OCI-LY7 (cell line): ENCODE results near the gene KNSTRN. TPM values are rescaled to one million over a fixed set of nuclear protein-coding genes. Genes with fewer than 3 reads are reported as not detected.

ENCODE experiments used
- BruUV-seq: library from RNA; stranded (reverse); fragments of 400-500 nt; replicated peaks from 2 replicates; lab custom pipeline; 2021; lab: Mats Ljungman, UMichigan
- CTCF ChIA-PET: fragments of 300-600 bp; sonication (Branson Sonifier 250); formaldehyde crosslinking; loops from one replicate; lab custom pipeline; 2022; ENCODE audit warnings: antibody characterized with exemption; ENCODE audit not compliant: unreplicated experiment; lab: Charles Lee
- POLR2A ChIA-PET: fragments of 300-600 bp; sonication (Branson Sonifier 250); formaldehyde crosslinking; loops from one replicate; lab custom pipeline; 2022; ENCODE audit warnings: antibody characterized with exemption; lab: Charles Lee
- DNase-seq: peaks from one replicate; pipeline ENCODE4 v3.0.0-alpha.2; 2015; ENCODE audit warnings: low spot score
- H2AFZ ChIP-seq: fragments of 200-600 bp; sonication (generic), shearing (Covaris generic); 2 replicates; pipeline ENCODE4 v1.6.1; 2014; ENCODE audit warnings: mild to moderate bottlenecking, antibody characterized with exemption, low read length, moderate library complexity
- H3K27ac ChIP-seq: fragments of 200-600 bp; sonication (generic); 2 replicates; pipeline ENCODE4 v1.5.1; 2014; ENCODE audit warnings: mixed run types, low read depth, mild to moderate bottlenecking, moderate library complexity, low read length, inconsistent platforms; ENCODE audit not compliant: poor library complexity, severe bottlenecking
- H3K36me3 ChIP-seq: fragments of 200-600 bp; sonication (generic); 2 replicates; pipeline ENCODE4 v1.6.1; 2014; ENCODE audit warnings: mild to moderate bottlenecking, antibody characterized with exemption, low read length, moderate library complexity, mixed read lengths; ENCODE audit not compliant: insufficient read depth
- H3K4me1 ChIP-seq: fragments of 200-600 bp; sonication (generic); 2 replicates; pipeline ENCODE4 v1.5.1; 2014; ENCODE audit warnings: mild to moderate bottlenecking, low read length; ENCODE audit not compliant: insufficient read depth, poor library complexity, severe bottlenecking
- H3K4me2 ChIP-seq: fragments of 200-600 bp; sonication (generic); 2 replicates; pipeline ENCODE4 v1.6.1; 2014; ENCODE audit warnings: mild to moderate bottlenecking, low read length
- H3K4me3 ChIP-seq: fragments of 200-600 bp; sonication (generic); 2 replicates; pipeline ENCODE4 v1.5.1; 2014; ENCODE audit warnings: mild to moderate bottlenecking, low read depth, low read length; ENCODE audit not compliant: poor library complexity, severe bottlenecking
- H3K79me2 ChIP-seq: fragments of 200-600 bp; sonication (generic); 2 replicates; pipeline ENCODE4 v1.6.1; 2016; ENCODE audit warnings: low read depth, mild to moderate bottlenecking, low read length, moderate library complexity, mixed read lengths; ENCODE audit not compliant: insufficient read depth
- H3K9me2 ChIP-seq: fragments of 200-600 bp; sonication (generic); 2 replicates; pipeline ENCODE4 v1.6.1; 2016; ENCODE audit warnings: mild to moderate bottlenecking, low read length, mixed read lengths; ENCODE audit not compliant: insufficient read depth
- H3K9me3 ChIP-seq: fragments of 200-600 bp; sonication (generic); 2 replicates; pipeline ENCODE4 v1.6.1; 2014; ENCODE audit warnings: mild to moderate bottlenecking, mixed run types, low read length, mixed read lengths
- H4K20me1 ChIP-seq: fragments of 200-600 bp; sonication (generic); 2 replicates; pipeline ENCODE4 v1.6.1; 2014; ENCODE audit warnings: mild to moderate bottlenecking, antibody characterized with exemption, low read length, moderate library complexity, mixed read lengths; ENCODE audit not compliant: insufficient read depth
- CTCF ChIP-seq: fragments of 200-600 bp; sonication (generic); conservative IDR thresholded peaks from 2 replicates; pipeline ENCODE4 v1.5.1; 2014; ENCODE audit warnings: mild to moderate bottlenecking, antibody characterized with exemption, low read length, moderate library complexity, mixed read lengths
- EZH2phosphoT487 ChIP-seq: fragments of 200-600 bp; sonication (generic); IDR thresholded peaks from 2 replicates; pipeline ENCODE4 v1.6.1; 2018; ENCODE audit warnings: low read depth, borderline replicate concordance, mild to moderate bottlenecking, mixed run types, antibody characterized with exemption, low read length, moderate library complexity, mixed read lengths
- intact Hi-C: fragments of 100-400 bp; cut with micrococcal nuclease; formaldehyde crosslinking; loops from one replicate; pipeline ENCODE4 v1.10.0; 2022; ENCODE audit not compliant: unreplicated experiment
- total RNA-seq, 2 experiments: library from RNA; depleted of rRNA in 1 of 2; stranded (reverse); fragments of >200 nt in 1 of 2; shearing (Covaris generic) in 1 of 2; gene quantifications; 2 replicates each; pipeline ENCODE4 v1.2.3, GENCODE V29; 2014 to 2022

The KNSTRN gene
- total RNA-seq, 2 experiments from 2014 or later: 89.6 to 106 TPM

GRCh38 chr15:40365624-40366456 lies 16.7 kb upstream of the KNSTRN start:
- no TSS peak for BruUV-seq
- Histone ChIP-seq H3K79me2 (no peaks in the 10 kb centered on the region), H3K4me1 (peaks cover 9% of the 10 kb centered on the region), H3K9me2 (no peaks in the 10 kb centered on the region), H3K9me3 (no peaks in the 10 kb centered on the region), H3K36me3 (no peaks in the 10 kb centered on the region), H3K4me3 (no peak overlapping the region), H2AFZ (no peak overlapping the region), H3K4me2 (no peak overlapping the region), H4K20me1 (no peaks in the 10 kb centered on the region), H3K27ac (no peak overlapping the region)
- CTCF ChIA-PET: no interaction called here
- intact Hi-C loops: no loop called here
- TF ChIP-seq CTCF (no peak), EZH2phosphoT487 (no peak)
- DNase-seq: no peak
- POLR2A ChIA-PET: no interaction called here

GRCh38 chr15:40366457-40367370 lies 15.8 kb upstream of the KNSTRN start:
- Histone ChIP-seq H3K4me3 (no peak overlapping the region), H3K36me3 (no peaks in the 10 kb centered on the region), H4K20me1 (no peaks in the 10 kb centered on the region), H3K27ac (no peak overlapping the region), H3K79me2 (no peaks in the 10 kb centered on the region), H2AFZ (no peak overlapping the region), H3K9me3 (no peaks in the 10 kb centered on the region), H3K9me2 (no peaks in the 10 kb centered on the region), H3K4me2 (peak overlapping the region; percentile 72; the same call in 1 of the 2 replicates), H3K4me1 (peaks cover 9% of the 10 kb centered on the region)
- ChIA-PET POLR2A (no interaction called here), CTCF (no interaction called here)
- DNase-seq: no peak
- TF ChIP-seq EZH2phosphoT487 (no peak), CTCF (no peak)
- intact Hi-C loops: no loop called here
- BruUV-seq: no TSS peak
